Keratinocyte (primary cell): Measurements from ENCODE around the gene EN2.

ENCODE experiments used
- CTCF ChIP-seq, 3 experiments: IDR thresholded peaks in 1 of 3; conservative IDR thresholded peaks in 1 of 3; optimal IDR thresholded peaks in 1 of 3; 2 replicates in 2 of 3; 3 replicates in 1 of 3; pipeline versions ENCODE3 to v1.5.1; 2011; ENCODE audit warnings: low read length in 3 of 3, mild to moderate bottlenecking in 3 of 3, moderate library complexity in 2 of 3, control low read depth in 1 of 3, inconsistent platforms in 1 of 3; ENCODE audit not compliant: insufficient read depth in 2 of 3; ENCODE audit errors: extremely low read depth in 1 of 3
- EZH2 ChIP-seq: IDR thresholded peaks from one replicate; pipeline ENCODE4 v1.6.1; 2012; ENCODE audit warnings: inconsistent platforms, mild to moderate bottlenecking, low read length, moderate library complexity

GRCh38 chr7:155459700-155460461 lies 2.0 kb downstream of the EN2 start:
- TF ChIP-seq CTCF (optimal IDR thresholded peaks at IDR 0.05 in 1 of 3, IDR thresholded peaks at IDR 0.05 in 1 of 3, conservative IDR thresholded peaks at IDR 0.05 in 1 of 3; ENCODE audit: extremely low read depth in 1 of 3, insufficient read depth in 2 of 3, low read length in 3 of 3) (no peak), EZH2 (no peak)
